Neural cell (in vitro differentiated cells): Measurements from ENCODE around the gene KMT2B. TPM values are rescaled to one million over a fixed set of nuclear protein-coding genes. Genes with fewer than 3 reads are reported as not detected.

Experiments
- H2AFZ ChIP-seq: fragments of 200-600, 300-800 bp; sonication (generic), shearing (Covaris generic); 2 replicates; pipeline ENCODE4 v1.6.0; 2014; ENCODE audit warnings: low read depth, mild to moderate bottlenecking, antibody characterized with exemption, low read length, moderate library complexity
- H3F3A ChIP-seq: fragments of 200-600 bp; shearing (Covaris generic); 2 replicates; pipeline ENCODE4 v1.6.1; 2016; ENCODE audit warnings: mild to moderate bottlenecking, moderate library complexity, mixed read lengths, antibody characterized with exemption, low read length; ENCODE audit not compliant: insufficient read depth, poor library complexity, severe bottlenecking
- H3K27ac ChIP-seq: fragments of 200-600, 300-800 bp; sonication (generic), shearing (Covaris generic); 2 replicates; pipeline ENCODE4 v1.5.1; 2014; ENCODE audit warnings: mild to moderate bottlenecking, low read length, moderate library complexity
- H3K27me3 ChIP-seq: fragments of 300-800, 200-600 bp; sonication (generic), shearing (Covaris generic); 2 replicates; pipeline ENCODE4 v1.6.0; 2014; ENCODE audit warnings: mild to moderate bottlenecking, low read depth, low read length, moderate library complexity; ENCODE audit not compliant: insufficient read depth
- H3K36me3 ChIP-seq: fragments of 300-800, 200-600 bp; sonication (generic), shearing (Covaris generic); 2 replicates; pipeline ENCODE4 v1.5.1; 2014; ENCODE audit warnings: mild to moderate bottlenecking, antibody characterized with exemption, low read length, moderate library complexity; ENCODE audit not compliant: insufficient read depth
- H3K4me2 ChIP-seq: fragments of 300-800, 200-600 bp; sonication (generic), shearing (Covaris generic); 2 replicates; pipeline ENCODE4 v1.6.0; 2014; ENCODE audit warnings: mild to moderate bottlenecking, low read length
- H3K4me3 ChIP-seq: fragments of 300-800, 200-600 bp; sonication (generic), shearing (Covaris generic); 2 replicates; pipeline ENCODE4 v1.5.1; 2014; ENCODE audit warnings: mild to moderate bottlenecking, low read length, moderate library complexity
- H3K79me2 ChIP-seq: fragments of 200-600 bp; shearing (Covaris generic); replicated peaks from 2 replicates; pipeline ENCODE4 v1.6.0; 2014; ENCODE audit warnings: mild to moderate bottlenecking, low read length, moderate library complexity; ENCODE audit not compliant: insufficient read depth
- H3K9ac ChIP-seq: fragments of 300-800, 200-600 bp; sonication (generic), shearing (Covaris generic); 2 replicates; pipeline ENCODE4 v1.6.1; 2016; ENCODE audit warnings: mild to moderate bottlenecking, low read length, mixed read lengths
- H3K9me2 ChIP-seq: fragments of 200-600 bp; shearing (Covaris generic); 2 replicates; pipeline ENCODE4 v1.6.1; 2016; ENCODE audit warnings: mild to moderate bottlenecking, low read length, mixed read lengths; ENCODE audit not compliant: insufficient read depth
- H3K9me3 ChIP-seq: fragments of 200-600, 300-800 bp; sonication (generic), shearing (Covaris generic); 2 replicates; pipeline ENCODE4 v1.6.1; 2016; ENCODE audit warnings: mild to moderate bottlenecking, mixed run types, low read length, moderate library complexity, mixed read lengths
- H4K20me1 ChIP-seq: fragments of 200-600 bp; shearing (Covaris generic); 2 replicates; pipeline ENCODE4 v1.6.1; 2016; ENCODE audit warnings: mild to moderate bottlenecking, mixed run types; ENCODE audit not compliant: insufficient read depth
- EP300 ChIP-seq: fragments of 450-650 bp; conservative IDR thresholded peaks from 2 replicates; pipeline ENCODE4 v1.6.1; 2014; ENCODE audit warnings: antibody characterized with exemption, mild to moderate bottlenecking, moderate library complexity; ENCODE audit not compliant: poor library complexity, severe bottlenecking
- EZH2 ChIP-seq: fragments of 200-600, 300-800 bp; shearing (Covaris generic), sonication (generic); IDR thresholded peaks from 2 replicates; pipeline ENCODE4 v1.6.1; 2014; ENCODE audit warnings: antibody characterized with exemption, low read length, borderline replicate concordance, mild to moderate bottlenecking; ENCODE audit not compliant: insufficient read depth, poor library complexity, severe bottlenecking
- MXI1 ChIP-seq: fragments of 450-650 bp; conservative IDR thresholded peaks from 2 replicates; pipeline ENCODE4 v1.6.1; 2014; ENCODE audit warnings: antibody characterized with exemption, mild to moderate bottlenecking; ENCODE audit not compliant: poor library complexity, severe bottlenecking
- POLR2AphosphoS5 ChIP-seq: IDR thresholded peaks from 2 replicates; pipeline ENCODE4 v1.6.1; 2012
- RAD21 ChIP-seq: fragments of 450-650 bp; conservative IDR thresholded peaks from 2 replicates; pipeline ENCODE4 v1.6.1; 2014; ENCODE audit warnings: antibody characterized with exemption, mild to moderate bottlenecking, moderate library complexity
- SMC3 ChIP-seq: fragments of 450-650 bp; conservative IDR thresholded peaks from 2 replicates; pipeline ENCODE4 v1.6.1; 2014; ENCODE audit warnings: antibody characterized with exemption, mild to moderate bottlenecking, moderate library complexity; ENCODE audit not compliant: poor library complexity
- TAF1 ChIP-seq: IDR thresholded peaks from 2 replicates; pipeline ENCODE4 v1.6.1; 2012; ENCODE audit warnings: low read depth
- polyA plus RNA-seq: library from polyadenylated mRNA; depleted of rRNA; stranded (reverse); fragments of >200 nt; gene quantifications from 2 replicates; pipeline ENCODE4 v1.2.3, GENCODE V29; 2014
- TF ChIP-seq, protein P1 (sequence below): IDR thresholded peaks from 2 replicates; pipeline ENCODE4 v1.6.1; 2012; ENCODE audit warnings: borderline replicate concordance
- TF ChIP-seq, protein P2 (sequence below): fragments of 450-650 bp; IDR thresholded peaks from 2 replicates; pipeline ENCODE4 v1.5.1; 2014; ENCODE audit warnings: antibody characterized with exemption, mild to moderate bottlenecking, moderate library complexity; ENCODE audit not compliant: poor library complexity, severe bottlenecking

Gene KMT2B
- polyA plus RNA-seq, 1 donor from 2014 or later = 15.8 TPM

DNA sequence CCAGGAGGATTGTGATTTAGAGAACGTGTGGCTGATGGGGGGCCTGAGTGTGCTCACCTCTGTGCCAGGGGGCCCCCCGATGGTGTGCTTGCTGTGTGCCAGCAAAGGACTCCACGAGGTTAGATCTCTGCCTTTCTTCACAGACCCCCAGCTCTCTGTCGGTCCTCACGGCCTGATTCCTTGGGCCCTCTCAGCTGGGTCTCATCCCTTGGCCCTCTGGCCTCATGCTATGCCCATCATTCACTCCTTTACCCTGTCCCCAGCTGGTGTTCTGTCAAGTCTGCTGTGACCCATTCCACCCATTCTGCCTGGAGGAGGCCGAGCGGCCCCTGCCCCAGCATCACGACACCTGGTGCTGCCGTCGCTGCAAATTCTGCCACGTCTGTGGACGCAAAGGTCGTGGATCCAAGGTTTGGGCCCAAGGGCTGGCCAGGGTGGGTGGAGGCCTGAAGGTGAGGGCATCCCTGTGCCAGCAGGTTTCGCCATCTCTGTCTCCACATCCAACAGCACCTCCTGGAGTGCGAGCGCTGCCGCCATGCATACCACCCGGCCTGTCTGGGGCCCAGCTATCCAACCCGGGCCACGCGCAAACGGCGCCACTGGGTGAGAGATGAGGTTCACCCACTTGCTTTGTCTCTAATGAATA lies 7.5 kb downstream of the KMT2B start:
- no peaks in the 10 kb centered on the region for H3K27me3 ChIP-seq
- H3K4me2 ChIP-seq = no peak overlapping the region
- H3K79me2 ChIP-seq = no peaks in the 10 kb centered on the region
- no peaks in the 10 kb centered on the region for H3K36me3 ChIP-seq
- no peak overlapping the region for H2AFZ ChIP-seq
- H3K9me2 ChIP-seq = no peaks in the 10 kb centered on the region
- no peaks in the 10 kb centered on the region for H4K20me1 ChIP-seq
- TF ChIP-seq, protein P1, sequence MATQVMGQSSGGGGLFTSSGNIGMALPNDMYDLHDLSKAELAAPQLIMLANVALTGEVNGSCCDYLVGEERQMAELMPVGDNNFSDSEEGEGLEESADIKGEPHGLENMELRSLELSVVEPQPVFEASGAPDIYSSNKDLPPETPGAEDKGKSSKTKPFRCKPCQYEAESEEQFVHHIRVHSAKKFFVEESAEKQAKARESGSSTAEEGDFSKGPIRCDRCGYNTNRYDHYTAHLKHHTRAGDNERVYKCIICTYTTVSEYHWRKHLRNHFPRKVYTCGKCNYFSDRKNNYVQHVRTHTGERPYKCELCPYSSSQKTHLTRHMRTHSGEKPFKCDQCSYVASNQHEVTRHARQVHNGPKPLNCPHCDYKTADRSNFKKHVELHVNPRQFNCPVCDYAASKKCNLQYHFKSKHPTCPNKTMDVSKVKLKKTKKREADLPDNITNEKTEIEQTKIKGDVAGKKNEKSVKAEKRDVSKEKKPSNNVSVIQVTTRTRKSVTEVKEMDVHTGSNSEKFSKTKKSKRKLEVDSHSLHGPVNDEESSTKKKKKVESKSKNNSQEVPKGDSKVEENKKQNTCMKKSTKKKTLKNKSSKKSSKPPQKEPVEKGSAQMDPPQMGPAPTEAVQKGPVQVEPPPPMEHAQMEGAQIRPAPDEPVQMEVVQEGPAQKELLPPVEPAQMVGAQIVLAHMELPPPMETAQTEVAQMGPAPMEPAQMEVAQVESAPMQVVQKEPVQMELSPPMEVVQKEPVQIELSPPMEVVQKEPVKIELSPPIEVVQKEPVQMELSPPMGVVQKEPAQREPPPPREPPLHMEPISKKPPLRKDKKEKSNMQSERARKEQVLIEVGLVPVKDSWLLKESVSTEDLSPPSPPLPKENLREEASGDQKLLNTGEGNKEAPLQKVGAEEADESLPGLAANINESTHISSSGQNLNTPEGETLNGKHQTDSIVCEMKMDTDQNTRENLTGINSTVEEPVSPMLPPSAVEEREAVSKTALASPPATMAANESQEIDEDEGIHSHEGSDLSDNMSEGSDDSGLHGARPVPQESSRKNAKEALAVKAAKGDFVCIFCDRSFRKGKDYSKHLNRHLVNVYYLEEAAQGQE = no peak
- no peak for TF ChIP-seq POLR2AphosphoS5
- no peak for TF ChIP-seq TAF1
- TF ChIP-seq RAD21 = no peak
- TF ChIP-seq EZH2 = no peak
- TF ChIP-seq, protein P2, sequence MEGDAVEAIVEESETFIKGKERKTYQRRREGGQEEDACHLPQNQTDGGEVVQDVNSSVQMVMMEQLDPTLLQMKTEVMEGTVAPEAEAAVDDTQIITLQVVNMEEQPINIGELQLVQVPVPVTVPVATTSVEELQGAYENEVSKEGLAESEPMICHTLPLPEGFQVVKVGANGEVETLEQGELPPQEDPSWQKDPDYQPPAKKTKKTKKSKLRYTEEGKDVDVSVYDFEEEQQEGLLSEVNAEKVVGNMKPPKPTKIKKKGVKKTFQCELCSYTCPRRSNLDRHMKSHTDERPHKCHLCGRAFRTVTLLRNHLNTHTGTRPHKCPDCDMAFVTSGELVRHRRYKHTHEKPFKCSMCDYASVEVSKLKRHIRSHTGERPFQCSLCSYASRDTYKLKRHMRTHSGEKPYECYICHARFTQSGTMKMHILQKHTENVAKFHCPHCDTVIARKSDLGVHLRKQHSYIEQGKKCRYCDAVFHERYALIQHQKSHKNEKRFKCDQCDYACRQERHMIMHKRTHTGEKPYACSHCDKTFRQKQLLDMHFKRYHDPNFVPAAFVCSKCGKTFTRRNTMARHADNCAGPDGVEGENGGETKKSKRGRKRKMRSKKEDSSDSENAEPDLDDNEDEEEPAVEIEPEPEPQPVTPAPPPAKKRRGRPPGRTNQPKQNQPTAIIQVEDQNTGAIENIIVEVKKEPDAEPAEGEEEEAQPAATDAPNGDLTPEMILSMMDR = no peak
- no peak for TF ChIP-seq MXI1
- no peak for TF ChIP-seq SMC3
- TF ChIP-seq EP300 = no peak
- H3F3A ChIP-seq = no peaks in the 10 kb centered on the region
- no peak overlapping the region for H3K4me3 ChIP-seq
- no peaks in the 10 kb centered on the region for H3K9me3 ChIP-seq
- no peak overlapping the region for H3K9ac ChIP-seq
- no peak overlapping the region for H3K27ac ChIP-seq

DNA sequence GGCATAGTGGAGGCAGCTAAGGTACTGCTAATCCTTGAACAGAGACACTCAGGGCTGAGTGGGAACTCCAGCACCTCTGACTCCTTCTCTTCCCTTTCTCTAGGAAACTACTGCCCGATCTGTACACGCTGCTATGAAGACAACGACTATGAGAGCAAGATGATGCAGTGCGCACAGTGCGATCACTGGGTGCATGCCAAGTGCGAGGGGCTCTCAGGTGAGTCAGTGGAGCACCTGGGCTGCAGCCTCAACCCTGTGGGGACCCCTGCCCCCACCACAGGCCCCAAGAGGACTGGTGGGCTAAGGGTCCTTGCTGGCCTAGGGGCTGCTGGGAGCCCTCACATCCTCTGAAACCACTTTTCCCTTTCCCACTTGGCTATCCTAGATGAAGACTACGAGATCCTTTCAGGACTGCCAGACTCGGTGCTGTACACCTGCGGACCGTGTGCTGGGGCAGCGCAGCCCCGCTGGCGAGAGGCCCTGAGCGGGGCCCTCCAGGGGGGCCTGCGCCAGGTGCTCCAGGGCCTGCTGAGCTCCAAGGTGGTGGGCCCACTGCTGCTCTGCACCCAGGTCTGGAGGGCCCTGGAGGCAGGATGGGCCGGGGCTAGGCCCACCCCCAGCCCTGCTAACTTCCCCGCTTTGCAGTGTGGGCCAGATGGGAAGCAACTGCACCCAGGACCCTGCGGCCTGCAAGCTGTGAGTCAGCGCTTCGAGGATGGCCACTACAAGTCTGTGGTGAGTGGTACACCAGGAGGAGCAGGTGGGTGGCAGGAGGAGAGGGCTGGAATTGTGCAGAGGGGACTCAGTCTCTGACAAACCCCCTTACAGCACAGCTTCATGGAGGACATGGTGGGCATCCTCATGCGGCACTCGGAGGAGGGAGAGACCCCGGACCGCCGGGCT lies 9.5 kb downstream of the KMT2B start:
- no peaks in the 10 kb centered on the region for H3F3A ChIP-seq
- no peak overlapping the region for H3K4me3 ChIP-seq
- H3K27me3 ChIP-seq = no peaks in the 10 kb centered on the region
- no peaks in the 10 kb centered on the region for H4K20me1 ChIP-seq
- H3K9me3 ChIP-seq = no peaks in the 10 kb centered on the region
- H3K4me2 ChIP-seq = no peak overlapping the region
- no peak overlapping the region for H3K27ac ChIP-seq
- no peaks in the 10 kb centered on the region for H3K79me2 ChIP-seq
- H2AFZ ChIP-seq = no peak overlapping the region
- no peak overlapping the region for H3K9ac ChIP-seq
- H3K36me3 ChIP-seq = no peaks in the 10 kb centered on the region
- TF ChIP-seq MXI1 (no peak), EZH2 (no peak), TAF1 (no peak), SMC3 (no peak), RAD21 (no peak), EP300 (no peak), POLR2AphosphoS5 (no peak)
- TF ChIP-seq, protein P1 = no peak
- TF ChIP-seq, protein P2 = no peak
- H3K9me2 ChIP-seq = no peaks in the 10 kb centered on the region
